NCI-H2107 treated with DMSO at 0.1 percent for 48 hours (cell line): Measurements from ENCODE around the gene NTM.

Source experiments
- DNase-seq: peaks from one replicate; lab custom pipeline; 2025; ENCODE audit not compliant: unreplicated experiment; lab: John Stamatoyannopoulos, UW

Gene NTM

DNA sequence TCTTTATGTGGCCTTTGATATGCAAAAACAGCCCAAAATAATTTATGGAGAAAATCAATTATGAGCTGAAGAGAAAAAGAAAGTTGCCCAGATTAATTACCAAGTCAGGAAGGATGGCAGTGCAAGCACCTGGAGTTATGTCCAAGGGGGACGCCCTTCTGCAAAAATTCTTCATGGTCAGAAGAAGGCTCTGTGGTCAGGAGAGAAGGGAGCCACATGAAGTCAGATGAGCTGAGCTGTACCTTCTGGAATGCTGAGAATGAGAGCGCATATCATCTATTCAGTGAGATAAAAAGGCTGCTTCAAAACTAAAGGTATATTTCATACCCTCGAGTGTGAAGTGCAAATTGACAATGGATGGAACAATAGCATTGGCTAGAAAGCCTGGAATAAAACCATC lies 607.4 kb downstream of the NTM start:
- DNase-seq = no peak

DNA sequence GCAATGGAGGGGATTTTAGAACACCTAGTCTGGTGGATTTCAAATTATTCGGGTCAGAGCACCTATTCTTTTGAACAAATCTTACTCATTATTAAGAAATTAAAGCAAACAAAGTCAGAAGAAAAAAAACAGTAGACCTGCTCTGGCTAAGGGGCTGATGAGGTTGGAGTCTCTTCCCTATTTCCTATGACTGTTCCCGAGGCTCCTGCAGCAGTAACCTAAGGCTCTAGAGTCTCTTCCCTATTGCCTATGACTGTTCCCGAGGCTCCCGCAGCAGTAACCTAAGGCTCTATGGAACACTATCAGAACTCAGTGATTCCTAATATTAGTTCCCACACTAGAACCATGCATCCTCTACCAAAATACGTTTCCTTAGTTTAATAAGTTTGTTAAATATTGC lies 607.9 kb downstream of the NTM start:
- DNase-seq = no peak

DNA sequence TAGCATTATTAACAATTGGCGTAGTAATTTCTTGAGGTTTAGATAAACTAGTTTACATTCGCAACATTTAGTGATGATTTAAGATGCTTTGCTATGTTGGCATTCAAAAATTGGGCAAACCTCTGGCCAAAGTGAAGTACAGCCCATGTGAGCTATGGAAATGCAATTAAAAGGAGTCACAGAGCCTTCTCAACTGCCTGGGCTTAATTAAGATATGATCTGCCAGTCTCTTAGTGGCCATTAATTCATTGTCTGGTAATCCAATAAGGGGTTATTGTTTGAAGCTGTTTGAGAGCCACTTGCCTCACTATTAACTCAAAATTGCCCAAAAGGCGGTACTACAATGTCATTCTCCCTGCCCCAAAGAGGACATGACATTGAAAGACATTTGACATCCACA lies 608.9 kb downstream of the NTM start:
- DNase-seq = no peak

DNA sequence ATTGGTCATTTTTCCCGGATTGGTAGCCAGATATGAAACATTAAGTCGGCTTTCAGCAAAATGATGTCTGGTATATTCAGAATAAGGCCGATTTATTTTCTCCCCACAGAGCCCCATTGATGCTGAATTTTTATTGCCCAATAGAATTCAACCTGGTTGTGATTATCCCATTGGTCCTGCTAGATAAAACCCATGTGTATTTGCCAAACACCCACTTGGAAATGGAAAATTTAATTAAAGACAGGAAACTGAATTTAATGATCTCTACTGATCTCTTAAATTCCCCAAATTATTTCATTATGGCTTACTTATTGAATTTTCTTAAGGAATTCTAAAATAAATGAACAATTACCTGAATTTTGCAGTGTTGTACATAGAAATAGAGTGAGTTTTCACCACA lies 609.8 kb downstream of the NTM start:
- no peak for DNase-seq

DNA sequence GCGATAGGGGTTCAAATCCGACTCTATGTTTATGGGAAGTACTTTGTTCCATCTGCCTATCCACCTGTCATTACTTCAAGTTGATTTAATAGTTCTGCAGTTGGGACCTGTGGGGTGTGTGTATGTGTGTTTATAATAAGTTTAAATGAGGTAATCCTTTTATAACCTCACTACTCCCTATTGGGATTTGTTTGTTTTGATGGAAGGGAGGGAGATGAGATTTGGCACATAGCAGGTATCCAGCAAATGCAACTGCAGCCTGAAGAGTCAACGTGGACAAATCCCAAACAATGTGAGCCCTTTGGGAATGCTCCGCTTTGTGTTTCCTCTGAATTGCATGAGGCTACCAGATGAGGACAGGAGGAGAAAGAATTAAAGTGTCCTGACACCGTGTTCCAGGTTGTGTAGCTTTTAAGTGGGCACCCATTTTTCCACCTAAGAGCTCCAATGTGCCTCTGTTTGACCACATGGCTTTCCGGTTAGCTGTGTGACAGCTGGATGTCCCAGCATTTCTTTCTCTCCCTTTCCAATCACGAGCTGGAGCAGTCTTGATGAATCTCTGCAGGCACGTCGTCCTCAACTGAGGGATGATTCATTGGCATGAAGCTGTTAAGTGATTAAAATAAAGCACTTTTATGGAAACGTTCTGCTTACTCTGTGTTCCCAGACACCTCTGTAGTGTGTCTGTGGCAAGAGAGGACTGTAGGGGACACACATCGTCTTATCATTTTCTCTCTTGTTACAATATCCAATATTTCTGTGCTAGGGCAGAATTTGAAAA lies 610.7 kb downstream of the NTM start:
- no peak for DNase-seq

DNA sequence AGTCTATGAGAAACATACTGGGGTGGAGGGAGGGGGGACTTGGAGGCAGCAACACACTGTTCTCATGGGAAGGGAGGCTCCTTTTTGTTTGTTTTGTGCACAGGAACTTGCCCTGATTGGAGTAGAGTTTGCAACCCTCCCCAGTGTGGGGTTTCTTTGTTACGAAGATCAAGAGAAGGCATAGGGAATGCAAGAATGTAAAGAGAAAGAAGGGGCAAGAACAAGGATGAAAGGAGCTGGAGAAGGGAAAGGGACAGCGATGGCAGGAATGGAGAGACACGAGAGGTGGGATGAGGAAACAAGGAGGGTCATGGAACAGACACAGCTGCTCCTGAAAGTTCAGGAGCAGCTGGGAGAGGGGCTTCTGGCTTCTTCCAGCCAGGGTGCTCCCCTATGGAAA lies 611.7 kb downstream of the NTM start:
- no peak for DNase-seq

DNA sequence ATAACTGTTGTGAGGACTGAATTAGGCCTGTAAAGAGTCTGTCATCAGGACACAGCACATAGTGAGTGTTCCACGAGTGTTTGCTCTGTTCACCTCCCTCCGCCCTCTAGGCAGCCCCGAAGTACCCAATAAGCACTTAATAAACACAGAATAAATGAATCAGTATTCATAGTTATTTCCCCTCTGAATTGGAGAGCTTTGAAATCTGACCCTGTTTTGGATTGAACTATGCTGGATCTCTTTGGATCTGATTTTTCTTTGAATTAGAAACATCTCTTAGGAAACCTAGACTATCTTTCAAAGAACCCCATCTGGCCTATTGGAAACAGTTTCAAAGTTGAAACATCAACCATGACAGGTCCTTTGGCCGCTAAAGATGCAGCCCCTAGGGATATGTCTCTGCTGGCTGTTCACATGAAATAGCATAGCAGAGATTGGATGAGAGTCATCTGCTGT lies 615.5 kb downstream of the NTM start:
- no peak for DNase-seq

DNA sequence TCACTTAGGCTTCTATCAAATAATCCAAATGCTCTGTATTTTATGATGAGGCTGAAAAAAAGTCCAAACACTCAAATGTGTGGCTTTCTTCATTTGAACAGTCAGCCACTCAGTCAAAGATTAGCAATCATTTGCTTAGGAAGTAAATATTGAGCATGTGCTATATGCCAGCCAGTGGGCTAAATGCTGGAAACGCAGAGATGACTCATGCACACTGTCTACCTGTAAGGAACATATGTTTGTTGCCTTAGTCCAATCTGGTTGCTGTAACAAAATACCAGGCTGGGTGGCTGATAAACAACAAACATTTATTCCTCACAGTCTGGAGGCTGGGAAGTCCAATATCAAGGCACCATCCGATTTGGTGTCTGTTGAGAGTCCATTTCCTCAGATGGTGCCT lies 617.3 kb downstream of the NTM start:
- DNase-seq = no peak

DNA sequence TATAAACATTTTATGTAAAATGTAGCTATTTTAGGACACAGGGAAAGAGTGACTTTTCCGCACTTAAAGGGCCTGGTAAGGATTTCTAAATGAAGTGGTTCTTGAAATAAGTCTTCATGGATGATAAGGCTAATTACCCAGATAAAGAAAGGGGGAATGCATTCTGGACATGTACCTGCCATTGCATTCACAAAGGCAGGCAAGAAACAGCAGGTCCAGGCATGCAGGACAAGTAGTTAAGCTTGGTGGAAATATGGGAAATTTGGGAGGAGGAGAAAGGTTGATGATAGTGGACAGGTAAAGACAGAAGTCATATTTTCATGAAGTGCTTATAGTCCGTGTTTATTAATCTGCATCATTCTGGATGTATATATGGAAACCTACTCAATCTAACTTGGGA lies 621.2 kb downstream of the NTM start:
- DNase-seq = no peak

DNA sequence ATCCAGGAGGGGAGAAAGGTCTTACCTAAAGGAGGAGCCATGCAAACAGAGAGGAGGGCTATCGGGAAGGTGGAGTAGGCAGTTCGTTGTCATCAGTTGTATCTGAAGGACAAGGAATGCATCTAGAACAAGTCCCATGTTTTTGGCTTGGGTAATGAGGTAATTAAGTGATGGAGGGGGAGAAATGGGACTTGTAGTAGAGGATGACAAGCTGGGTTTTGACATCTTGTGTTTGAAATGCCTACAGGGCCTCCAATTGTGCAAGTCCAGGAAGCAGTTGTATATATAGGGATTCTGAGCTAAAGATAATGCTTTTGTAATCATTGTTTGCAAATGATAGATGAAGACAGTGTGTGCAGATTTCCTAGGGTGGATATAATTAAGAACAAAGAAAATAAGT lies 622.8 kb downstream of the NTM start:
- no peak for DNase-seq

DNA sequence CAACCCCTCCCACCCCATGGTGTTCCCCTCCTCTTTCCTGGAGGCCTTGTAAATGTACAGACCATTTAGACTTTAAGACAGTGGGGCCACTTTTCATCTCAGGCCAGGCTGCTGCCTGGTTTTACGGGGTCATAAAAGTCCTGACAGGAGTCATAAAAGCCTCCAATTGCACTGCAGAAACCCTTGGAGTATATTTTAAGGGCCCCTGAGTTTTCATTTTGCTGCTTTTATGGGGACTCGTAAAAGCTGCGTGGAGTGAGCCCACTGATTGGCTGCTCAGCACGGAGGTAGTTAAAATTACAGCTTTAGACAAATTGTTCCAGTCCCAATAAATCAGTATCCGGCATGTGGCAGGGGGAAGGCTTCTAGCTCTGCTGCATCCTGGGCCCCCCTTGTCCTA lies 627.6 kb downstream of the NTM start:
- DNase-seq = no peak

DNA sequence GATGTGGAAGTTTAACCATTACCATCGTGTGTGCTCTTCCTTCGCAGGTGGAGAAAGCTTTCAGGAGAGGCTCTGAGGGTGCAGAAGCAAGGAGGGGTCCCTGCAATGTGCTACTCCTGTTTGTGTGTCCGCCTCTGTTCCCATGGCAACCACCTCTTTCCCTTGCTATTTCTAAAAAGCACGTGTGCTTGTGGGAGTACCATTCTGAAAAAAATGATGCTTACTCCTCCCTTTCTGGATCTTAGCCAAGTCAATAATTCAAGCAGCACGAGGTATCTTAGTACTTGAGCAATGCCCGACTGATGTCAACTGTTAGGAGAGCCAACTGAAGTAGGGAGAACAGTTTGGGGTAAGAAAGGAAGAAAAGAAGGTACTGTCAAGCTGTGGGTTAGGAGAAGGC lies 628.7 kb downstream of the NTM start:
- DNase-seq = no peak

DNA sequence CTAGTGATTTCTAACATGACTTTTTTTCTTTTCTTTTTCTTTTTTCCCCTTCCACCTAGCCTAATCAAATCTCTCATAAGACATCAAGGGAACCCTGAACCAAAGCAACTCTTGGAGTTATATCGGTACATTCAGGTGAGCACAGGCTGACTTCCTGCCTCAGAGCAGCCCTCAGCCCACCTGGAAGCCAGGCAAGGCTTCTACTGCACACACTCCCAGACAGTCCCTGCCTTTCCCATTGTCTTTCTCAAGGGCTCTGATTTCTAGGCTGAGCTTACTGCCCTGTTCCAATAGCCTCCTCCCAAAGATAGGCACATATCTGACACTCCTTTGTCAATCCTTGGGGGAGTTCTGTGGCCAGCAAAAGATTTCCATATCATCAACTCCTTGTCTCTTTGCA lies 629.5 kb downstream of the NTM start:
- DNase-seq = no peak

DNA sequence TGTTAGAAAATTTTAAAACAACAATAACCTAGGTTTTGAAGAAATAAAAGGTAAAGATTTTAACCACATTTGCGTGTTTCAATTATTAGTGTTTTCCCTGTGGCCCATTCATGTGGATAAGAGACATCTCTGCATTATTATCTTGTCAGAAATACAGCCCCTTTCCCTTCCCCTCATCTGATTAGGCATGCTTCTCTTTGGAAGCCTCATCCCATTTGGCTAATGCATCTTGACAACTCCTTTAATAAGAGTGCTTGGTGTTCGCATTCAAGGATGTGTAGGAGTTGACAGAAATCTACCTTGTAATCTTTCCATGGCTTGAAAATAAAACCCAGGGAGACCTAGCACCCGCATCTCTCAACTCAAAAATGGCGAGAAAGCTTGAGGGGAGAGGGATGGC lies 635.5 kb downstream of the NTM start:
- DNase-seq = no peak

DNA sequence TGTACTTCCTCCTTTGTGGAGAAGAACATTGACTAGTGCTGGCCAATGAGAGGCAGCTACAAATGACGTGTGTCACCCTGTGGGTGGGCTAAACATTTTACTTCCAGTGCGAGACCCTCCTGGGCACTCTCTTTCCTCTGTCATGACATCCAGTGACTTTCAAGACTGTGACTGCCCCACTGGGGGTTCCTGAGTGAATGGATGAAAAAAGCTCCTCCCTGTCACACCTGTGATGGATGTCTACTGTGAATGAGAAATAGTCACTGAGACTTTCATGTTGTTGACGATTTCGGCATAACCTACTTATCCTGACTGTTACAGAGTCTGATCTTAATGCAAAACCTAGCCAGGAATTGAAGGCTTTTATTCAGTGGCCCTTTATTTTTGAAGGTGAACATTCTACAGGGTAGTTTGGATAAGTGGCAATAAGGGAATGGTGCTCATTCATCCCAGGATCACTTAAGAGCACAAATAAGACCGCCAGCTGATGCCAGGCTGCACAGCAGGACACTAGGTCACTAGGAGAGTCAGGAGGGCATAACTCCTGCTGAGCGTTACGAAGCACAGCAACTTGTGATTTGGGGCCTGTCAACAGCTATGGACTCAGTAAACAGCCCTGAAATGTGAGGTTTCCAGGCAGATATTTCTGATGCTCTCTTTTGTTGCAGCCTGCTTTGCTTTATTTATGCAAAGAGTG lies 636.6 kb downstream of the NTM start:
- no peak for DNase-seq

DNA sequence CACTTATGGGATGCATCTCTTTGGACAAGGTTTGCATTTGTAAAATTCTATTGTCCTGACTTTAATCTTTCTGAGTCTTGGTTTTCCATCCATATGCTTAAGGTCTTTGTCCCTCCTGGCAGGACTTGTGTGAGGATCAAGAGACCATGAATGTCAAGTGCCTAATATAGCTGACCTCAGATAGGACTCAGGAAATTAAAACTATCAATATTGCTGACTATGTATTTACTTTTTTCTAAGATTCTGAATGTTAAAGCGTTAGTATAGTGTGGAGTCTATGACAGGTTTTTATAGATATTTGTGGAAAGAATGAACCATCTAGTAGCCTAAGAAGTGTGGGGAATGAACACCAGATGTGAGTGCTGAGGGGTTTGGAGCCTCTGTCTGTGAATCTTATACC lies 637.8 kb downstream of the NTM start:
- DNase-seq = no peak

DNA sequence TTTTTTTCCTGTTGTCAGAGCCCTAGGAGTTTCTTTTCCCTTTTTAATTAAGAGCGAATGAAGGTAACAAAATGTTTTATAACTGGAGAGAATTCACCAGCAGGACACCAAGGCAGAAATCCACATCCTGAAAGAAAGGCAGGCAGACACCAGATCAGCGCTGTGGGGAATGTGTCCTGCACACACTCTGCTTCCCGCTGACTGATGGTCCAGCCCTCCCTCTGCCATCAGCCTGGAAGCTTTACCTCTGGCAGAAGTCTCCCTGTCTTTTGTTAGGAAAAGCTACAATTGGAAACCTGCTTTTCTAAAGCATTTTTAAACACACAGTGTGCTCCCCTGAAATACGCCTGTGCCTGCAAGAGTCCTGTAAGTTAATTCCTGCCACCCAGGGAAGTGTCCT lies 638.5 kb downstream of the NTM start:
- DNase-seq = no peak

DNA sequence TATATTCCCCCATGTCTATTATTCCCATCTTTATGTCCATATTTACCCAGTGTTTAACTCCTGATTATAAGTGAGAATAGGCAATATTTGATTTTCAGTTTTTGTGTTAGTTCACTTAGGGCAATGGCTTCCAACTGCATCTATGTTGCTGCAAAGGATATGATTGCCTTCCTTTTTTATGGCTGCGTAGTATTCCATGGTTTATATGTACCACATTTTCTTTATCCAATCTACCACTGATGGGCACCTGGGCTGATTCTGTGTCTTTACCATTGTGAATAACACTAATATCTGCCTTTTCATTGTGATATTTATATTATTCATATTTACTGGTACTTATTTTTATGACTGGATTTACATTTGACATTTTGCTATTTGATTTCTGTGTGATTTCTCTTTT lies 649.6 kb downstream of the NTM start:
- DNase-seq = no peak

DNA sequence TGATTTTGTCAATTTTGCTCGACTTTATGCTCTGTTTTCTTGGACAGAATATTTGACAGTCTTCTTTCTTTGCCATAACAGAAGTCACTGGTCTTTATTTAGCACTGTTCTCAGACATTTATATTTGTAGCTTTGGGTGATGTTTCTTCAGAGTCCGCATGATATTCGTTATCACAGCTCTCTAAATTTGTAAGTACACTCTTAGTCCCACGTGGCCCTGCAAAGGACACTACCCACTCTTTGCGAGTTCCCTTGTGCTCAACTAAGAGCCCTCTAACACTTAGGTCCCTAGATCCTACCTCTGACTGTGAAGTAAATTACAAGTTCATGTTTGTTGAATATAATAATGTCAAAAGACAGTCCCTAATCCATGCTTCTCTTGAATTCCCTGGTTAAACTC lies 651.9 kb downstream of the NTM start:
- DNase-seq = no peak

DNA sequence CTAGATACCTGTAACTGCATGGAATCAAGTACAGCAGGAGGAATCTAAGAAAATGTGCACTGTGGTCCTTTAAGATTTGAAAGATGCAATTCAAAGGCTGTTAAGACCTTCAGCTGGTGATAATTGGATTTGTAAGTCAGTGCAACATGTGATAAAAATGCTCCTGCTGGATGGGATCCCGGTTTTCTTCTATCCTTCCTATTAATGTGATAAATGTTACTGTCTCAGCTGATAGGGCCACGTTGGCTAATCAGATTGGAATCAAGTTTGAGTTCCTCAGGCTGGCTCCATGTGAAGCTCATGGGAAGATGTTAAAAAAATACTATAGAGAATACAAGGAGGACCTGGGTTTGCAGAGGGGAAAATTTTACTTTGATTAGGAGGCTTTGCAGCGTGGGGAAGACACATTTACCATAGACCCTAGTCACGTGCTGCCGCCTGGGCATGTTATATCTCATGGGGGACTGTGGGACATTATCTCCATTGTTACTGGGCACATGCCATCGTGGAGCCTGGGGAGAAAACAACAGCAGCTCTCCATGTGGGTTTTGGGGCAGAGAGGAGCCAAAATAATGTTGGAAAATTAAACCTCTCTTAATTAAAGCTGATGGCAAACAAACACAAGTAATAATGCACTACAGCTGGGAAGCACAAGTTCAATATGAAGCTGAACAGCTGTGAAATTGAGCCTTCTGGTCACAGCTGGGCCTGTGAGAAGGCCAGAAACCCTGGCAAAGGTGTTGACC lies 652.5 kb downstream of the NTM start:
- no peak for DNase-seq

DNA sequence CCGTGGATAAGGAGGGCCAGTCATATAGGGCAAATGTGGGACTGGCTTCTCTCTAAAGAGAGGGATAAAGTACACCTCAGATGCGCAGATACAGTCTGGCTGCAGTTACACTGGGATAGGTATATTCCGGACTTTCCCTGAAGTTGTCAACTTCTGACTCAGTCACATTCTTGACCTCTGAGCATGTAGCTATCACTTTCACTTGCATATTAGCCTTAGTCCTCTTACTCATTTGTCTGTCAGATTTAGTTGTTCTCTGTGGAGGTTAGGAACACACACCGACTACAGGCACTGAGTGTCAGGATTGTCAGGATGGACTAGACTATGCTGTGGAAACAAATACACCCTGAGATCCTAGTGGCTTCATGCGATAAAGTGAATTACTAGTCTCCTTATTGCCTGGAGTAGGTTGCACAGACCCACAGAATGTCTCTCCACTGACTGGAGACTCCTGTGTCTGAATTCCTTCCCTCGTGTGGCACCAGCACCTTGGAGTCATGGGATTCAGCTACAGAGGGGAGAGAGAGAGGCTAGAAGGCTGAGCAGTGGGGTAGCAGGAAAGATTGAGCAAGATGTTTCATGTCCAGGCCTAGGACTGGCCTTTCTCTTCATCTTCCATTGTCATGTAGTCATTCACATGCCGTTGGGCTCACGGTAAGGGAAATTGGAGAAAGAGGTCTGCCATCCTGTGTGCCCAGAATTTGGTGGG lies 654.3 kb downstream of the NTM start:
- DNase-seq = no peak

DNA sequence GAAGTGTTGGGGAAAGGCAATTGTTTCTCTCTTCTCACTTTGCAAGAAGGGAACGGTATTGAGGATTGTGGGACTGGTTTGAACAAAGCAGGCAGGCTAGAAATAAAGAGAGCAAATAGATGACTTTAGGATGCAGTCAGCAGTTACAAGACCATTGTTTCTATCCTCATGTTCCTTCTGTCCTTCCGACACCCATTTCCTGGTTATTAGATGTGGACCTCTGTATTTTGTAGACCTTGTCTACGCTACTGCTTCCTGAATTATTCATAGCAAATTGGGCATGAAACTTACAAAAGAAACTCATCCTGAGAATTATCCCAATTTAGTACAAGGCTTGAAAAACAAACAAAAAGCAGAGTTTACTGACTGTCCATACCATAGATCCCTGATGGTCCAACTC lies 656.3 kb downstream of the NTM start:
- DNase-seq = no peak
